Esophagus squamous epithelium (tissue), 4 donors: ENCODE results near the gene PRKCA.

ENCODE experiments used
- CTCF ChIP-seq, 6 experiments: fragments of 450-650 bp in 4 of 6; fragments of 200-600 bp in 2 of 6; sonication (generic) in 2 of 6; IDR thresholded peaks; one replicate each; pipeline ENCODE4 v1.5.1; 2016 to 2019; ENCODE audit warnings: antibody characterized with exemption in 6 of 6, mild to moderate bottlenecking in 4 of 6, moderate library complexity in 4 of 6
- POLR2A ChIP-seq, 4 donors: fragments of 450-650 bp; IDR thresholded peaks; one replicate each; pipeline ENCODE4 v1.6.1; 2017; ENCODE audit warnings: antibody characterized with exemption in 4 of 4, mild to moderate bottlenecking in 4 of 4, moderate library complexity in 3 of 4

- TF ChIP-seq CTCF (IDR thresholded peaks at IDR 0.05), result no peak
- TF ChIP-seq POLR2A (IDR thresholded peaks at IDR 0.05), result no peak
These were observed 11.7 kb downstream of the PRKCA start for GRCh38 chr17:66313995-66314659.
